Raji (cell line): ENCODE results near the gene CUEDC1.

Source experiments
- POLR2A ChIP-seq: IDR thresholded peaks from 2 replicates; pipeline ENCODE4 v1.6.1; 2011; ENCODE audit warnings: low read depth, low read length, control low read depth; ENCODE audit not compliant: insufficient read depth

The CUEDC1 gene

DNA sequence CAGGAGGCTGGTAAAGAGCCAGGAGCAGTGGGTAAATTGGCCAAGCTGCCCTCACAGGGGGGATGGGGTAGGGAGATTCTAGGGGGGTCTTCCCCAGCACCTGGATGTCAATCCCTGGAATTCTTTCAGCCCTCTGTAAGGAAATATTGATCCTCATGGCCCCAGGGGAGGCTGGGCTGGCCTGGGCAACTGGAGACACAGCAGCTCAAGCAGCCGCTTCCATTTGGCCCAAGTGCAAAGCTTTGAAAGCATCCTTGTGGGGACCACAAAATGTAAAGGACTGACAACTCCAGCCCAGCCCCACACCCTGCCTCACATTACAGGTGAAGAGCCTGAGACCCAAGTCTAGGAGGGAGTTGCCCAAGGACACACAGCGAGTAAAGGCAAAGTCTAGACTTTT lies 66.0 kb downstream of the CUEDC1 start:
- no peak for TF ChIP-seq POLR2A

DNA sequence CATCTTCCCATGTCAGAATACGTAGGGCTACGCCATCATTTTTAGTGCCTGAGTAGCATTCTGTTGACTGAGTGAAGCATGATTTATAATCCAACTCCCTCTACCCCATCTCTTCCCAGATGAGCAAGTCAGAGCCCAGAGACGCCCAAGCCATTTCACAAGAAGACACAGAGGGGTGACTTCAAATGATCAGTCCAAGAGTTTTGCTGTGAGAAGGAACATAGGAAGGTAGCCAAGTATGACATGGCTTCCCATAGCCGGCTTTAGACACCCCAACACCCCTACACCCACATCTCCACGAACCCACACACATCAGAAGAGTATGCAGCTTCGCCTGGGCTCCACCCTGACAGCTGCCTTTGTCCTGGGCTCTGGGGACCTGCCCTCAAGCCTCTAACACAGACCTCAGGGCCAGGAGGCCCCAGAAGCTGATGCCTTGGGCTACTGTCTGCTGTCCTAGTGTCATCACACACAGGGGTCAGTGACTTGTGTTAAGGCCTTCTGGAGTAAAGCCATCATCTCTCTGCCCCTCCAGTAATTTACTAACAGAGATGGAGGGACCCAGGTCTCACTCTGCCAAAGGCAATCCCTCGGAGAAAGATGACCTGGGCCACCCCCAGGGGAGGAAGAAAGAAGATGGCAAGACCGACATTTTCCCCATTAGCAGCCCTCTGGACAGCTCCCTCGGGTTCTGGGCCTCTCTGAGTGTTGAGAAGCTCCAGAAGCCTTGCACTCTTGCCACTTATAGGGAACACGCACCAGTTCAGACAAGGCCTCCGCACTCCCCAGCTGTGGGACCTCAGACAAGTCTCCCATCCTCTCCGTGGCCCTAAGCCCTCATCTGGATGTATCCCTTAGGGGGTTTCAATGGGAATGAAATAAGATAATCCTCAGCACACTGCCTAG lies 66.6 kb downstream of the CUEDC1 start:
- TF ChIP-seq POLR2A, result no peak

DNA sequence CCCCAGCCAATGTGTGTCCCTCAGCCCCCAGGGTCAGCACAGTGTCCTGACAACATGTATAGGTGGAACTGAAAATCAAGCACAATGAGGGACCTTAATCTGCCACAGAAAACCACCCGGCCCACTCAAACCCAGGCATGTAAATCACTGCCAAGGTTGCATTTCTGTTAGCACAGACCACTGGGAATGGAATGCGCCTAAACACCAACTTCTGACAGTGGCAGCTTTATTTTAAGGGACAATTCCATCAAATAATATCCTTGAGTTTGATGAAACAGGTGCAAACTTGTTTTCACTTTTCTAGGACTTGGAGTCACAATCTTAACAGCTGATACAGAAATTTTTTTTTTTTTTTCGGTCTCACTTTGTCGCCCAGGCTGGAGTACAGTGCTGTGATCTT lies 68.1 kb downstream of the CUEDC1 start:
- no peak for TF ChIP-seq POLR2A

DNA sequence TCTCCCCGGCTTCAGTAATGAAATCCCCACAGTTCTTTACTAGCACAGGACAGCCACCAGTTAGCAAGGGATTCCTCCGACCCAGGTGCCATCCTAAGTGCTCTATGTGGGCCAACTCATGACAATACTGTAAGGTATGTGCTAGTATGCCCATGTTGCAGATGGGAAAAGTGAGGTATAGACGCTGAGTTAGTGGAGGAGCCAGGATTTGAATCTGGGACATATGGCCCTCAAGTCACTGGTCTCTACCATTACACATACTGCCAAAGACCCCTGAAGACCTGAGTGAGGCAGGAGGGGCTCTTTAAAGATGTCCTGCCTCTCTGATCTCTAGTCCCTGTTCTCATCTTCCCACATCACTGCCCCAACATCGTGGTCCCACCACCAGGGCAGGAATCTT lies 69.2 kb downstream of the CUEDC1 start:
- no peak for TF ChIP-seq POLR2A

DNA sequence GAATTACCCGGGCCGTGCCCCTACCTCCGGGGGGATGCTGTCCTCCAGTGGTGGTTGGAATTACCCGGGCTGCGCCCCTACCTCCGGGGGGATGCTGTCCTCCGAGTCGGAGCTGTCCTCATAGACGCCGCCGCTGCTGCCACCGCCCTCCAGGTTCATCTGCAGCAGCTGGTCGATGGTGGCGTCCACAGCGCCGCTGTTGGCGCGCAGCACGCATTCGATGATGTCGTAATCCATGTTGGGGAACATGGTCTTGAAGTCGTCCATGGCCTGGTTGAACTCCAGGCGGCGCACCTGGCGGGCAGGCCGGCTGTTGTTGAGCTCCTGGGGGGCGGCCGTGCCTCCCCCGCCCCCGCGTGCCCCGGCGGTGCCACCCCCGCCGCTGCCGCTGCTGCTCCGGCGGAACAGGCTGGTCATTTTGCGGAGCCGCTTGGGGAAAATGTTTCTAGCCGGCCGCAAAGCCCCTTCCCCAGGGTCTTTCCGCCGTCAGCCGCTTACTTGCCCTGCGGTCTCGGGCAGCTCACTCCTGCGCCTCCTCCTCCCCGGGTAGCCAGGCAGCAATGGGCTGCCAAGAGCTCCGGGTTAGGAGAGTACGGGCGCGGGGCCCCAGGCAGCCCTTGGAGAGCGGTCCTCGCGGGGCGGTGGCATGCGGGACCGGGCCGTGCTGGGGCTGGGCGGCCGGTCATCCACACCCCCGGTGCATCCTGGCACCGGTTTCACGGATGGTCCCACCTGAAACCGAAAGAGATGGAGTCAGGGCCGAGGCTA lies 69.9 kb downstream of the CUEDC1 start:
- TF ChIP-seq POLR2A, result no peak

DNA sequence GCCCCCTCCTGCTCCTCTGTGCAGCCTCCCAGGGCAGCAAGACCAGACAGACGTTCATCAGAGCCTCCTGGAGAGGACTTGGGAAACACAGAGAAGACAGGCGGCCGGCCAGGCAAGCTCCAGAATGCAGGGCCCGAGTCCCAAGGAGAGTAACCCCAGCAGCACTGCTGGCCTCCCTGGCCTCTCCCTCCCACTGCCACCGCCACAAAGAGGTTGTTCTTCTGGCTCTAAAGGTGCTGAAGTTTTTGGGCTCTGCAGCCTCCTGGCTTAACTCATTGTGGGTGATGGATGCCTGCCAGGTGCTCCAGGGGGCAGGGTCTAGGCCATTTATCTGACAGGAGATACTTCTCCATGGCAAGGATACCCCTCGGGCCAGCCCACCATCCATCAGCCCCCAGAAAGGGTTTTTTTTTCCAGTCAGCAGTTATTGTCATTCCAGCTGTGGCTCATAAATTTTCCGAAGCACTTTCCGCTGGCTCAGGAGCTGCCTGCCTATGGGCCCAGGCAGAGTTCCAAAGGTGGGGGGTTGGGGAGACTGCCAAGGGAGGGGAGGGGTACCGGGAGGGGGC lies 73.3 kb downstream of the CUEDC1 start:
- no peak for TF ChIP-seq POLR2A

DNA sequence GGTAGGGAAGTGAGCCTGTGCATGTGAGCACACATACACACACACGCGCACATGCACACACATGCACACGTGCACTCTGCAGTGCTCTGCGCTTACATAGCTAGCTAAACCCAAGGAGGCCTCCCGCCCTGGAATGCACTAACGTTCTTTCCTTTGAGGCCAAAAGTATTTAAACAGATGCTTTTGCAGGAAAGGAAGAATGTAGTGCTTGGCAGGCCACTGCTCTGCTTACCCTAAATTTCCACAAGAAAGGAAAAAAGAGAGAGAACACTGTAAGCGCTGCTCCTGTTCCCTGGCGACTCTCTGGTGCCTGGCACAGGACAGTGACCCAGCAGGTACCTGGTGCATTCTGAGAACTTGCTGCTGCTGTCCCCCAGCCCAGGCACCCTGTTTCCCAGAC lies 74.1 kb downstream of the CUEDC1 start:
- TF ChIP-seq POLR2A, result no peak

DNA sequence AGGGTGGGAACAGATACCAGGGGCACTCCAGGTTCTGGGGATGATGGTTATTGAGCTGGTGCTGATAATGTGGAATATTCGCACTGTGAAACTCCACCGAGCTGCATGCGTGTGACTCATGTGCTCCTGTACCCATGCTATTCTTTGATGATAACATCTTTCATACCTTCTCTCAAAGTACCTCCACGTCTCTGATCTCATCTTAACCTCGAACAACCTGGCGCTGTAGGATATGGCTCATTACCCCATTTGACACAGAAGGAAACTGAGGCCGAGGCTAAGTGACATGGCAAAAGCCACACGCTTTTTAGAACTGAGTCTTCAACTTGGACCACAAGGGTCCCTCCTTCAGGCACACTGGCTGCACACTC lies 75.1 kb downstream of the CUEDC1 start:
- no peak for TF ChIP-seq POLR2A

DNA sequence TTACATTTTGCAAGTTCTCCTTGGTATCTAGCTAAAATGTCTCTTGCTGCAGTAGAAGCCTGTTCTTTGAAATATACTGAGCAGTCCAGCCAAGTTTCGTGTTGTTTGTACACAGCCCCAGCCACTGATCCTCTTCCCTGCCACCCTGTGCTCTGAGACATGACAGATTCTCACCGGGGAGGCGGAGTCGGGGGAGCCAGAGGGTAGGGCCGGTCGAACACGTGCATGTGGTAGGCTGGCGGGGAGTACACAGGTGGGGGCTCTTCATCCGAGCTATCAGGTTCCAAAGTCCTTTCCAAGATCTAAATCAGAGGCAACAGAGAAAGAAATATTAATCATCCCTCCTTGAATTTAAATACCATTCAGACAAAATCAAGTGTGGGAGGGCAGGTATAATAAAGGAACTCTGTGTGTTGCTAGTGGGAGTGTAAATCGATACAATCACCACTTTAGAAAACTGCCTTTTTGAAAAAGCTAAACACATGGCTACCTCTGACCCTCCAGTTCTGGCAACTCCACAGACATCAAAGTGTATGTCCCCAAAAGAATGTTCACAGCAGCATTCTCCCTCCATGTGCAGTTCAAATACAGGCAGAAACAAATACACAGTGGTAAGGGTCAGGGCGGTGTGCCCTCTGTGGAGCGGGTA lies 75.7 kb downstream of the CUEDC1 start:
- TF ChIP-seq POLR2A, result no peak

DNA sequence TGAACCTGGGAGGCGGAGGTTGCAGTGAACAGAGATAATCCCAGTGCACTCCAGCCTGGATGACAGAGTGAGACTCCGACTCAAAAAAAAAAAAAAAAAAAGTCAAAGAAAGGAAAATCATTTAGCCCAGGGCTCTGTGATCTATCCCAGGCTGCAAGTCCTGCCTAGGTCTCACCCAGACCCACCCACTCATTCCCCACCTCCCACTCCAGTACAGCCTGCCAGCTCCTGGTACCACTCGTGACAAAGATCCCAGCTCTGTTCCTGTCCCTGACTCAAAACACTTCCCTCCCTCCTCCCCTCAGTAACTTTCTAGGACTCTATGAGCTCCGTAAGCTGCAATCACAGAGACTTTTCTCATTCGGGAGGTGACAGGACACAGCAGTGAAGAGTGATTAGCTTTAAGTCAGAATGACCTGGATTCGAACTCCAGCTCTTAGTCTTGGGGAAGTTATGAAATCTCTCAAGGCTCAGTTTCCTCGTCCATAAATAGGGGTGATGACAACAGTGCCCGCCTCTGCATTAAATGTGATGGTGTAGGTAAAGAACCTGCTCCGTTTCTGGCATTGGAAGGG lies 77.3 kb downstream of the CUEDC1 start:
- no peak for TF ChIP-seq POLR2A

DNA sequence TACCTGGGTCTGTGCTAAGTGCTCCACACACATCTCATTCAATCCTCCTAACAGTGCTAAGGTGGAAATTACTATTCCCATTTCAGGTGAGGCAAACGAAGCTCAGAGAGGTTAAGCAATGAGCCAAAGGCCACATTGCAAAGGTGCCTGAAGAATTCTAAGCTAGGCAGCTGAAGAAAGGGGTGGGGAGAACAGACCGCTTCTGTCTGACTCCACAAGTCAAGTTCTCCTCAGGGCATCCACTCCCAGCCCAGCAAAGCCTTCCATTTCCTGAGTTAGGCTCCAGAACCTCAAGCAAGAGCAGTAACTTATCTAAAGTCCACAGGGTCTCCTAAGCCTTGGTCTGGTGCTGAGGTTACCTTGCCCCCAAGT lies 78.4 kb downstream of the CUEDC1 start:
- TF ChIP-seq POLR2A, result no peak

DNA sequence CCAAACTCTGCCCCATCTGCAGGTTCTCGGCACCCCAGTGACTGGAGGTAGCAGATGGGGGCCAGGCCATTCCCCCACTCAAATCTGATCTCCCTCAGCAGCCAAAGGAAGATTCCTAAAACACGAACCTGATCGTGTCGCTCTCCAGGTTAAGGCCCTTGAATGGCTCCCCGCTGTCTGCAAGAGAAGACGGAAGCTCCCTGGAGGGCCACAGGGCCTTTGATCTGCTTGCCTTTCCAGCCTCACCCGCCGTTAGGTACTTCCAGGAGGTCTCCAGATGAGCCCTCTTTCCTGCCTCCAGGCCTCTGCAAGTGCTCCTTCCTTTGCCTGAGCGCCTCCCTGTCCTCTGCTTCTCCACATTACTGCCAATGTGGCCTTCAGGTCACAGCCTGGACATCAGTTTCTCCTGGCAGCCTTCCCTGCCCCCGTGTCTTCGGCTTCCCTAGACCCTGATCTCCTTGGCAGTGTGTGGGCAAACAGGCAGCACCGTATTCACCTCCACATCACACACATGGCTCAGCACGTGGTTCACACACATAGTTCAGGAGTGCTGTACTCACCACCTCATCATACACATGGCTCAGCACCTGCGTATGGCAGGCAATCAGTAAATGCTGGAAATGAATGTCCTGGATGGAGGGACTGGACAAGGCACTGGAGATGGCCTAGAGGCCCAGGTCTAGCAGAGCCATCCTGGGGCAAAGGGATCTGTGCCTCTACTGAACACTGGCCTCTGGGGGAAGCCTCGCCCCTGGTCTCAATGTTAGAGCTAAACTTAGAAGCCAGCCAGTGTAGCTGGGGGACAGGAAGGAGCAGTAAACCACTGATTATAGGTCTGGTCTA lies 79.0 kb downstream of the CUEDC1 start:
- TF ChIP-seq POLR2A, result no peak

DNA sequence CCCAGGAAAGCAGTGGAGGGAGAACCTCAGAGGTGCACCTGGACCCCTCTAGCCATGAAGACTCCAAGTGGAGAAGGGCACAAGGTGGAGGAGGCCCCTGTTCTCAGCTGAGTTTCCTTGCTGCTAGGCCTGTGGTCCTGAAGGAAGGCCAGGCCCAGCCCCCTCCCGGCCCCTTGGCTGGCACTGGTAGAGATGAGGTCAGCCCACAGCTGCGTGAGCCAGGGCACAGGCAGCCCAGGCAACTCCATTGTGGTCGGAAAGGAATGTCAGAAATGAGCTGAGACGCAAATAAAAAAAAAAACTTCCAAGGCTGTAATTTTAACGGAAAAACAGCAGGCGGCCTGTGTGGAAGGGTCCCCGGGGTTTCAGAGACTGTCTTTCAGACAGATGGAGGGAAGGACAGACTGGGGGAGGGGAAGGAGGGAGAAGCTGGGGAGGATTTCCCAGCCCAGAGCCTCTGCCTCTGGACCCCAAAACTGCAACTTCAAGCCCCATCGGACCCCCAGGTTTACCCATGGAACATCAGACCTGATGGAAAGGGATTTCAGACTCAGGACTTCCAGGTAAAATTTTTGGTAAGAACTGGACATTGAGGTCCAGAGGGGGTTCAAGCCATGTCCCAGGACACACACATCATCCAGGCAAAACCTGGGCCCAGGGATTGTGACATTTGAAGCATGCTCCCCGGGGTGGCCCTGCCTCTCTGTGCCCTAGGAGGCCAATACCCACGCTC lies 79.8 kb downstream of the CUEDC1 start:
- TF ChIP-seq POLR2A, result no peak

DNA sequence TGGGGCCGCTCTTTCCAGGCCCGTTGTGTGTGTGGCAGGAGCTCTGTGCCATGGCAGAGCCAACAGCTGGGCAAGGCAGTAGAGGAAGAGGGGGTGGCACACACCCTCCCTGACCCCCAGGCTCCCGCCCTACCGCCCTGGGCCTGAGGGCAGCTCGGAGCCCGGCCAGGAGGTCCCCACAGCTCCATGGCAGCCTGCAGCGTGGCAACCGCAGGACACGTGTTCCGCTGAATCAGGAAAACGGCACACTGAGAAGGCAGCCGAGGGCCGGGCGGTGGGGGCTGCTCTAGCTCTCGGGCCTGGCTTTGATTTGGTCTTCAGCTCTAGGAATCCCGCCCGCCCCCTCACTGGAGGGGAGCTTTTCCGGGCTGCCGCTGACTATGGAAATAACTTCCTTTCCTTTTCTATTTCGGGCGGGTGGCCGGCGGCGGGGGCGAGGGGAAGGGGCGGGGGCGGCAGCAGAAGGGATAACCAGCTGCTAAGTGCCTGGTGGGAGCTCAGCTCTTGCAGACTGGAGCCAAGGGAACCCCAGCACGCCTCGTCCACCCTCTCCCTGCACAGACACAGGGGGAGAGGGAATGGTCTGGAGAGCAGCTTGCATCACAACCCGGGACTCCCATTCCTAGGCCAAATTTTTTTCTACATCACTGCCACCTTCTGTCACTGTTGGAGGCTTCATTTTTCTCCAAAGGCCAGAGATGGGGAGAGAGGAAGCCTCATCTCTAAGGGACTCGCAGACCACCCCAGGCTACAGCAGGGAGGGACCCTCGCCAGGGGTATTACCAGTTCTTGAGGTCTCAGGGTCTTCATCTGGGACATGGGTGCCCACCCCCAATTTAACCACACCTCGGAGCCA lies 80.5 kb downstream of the CUEDC1 start:
- TF ChIP-seq POLR2A, result no peak
